Measurements from ENCODE around the gene TBX1. TPM values are rescaled to one million over a fixed set of nuclear protein-coding genes. Genes with fewer than 3 reads are reported as not detected.

Gene TBX1
- total RNA-seq, 1 donor from 2014 or later: 1.1 TPM

- no peak for ATAC-seq
Observed at GRCh38 chr22:19801340-19802000, 40.9 kb downstream of the TBX1 start.

- no peak for ATAC-seq
Observed at GRCh38 chr22:19802001-19802893, 41.7 kb downstream of the TBX1 start.

GRCh38 chr22:19802894-19803735, 42.5 kb downstream of the TBX1 start:
- no peak for ATAC-seq

DNA sequence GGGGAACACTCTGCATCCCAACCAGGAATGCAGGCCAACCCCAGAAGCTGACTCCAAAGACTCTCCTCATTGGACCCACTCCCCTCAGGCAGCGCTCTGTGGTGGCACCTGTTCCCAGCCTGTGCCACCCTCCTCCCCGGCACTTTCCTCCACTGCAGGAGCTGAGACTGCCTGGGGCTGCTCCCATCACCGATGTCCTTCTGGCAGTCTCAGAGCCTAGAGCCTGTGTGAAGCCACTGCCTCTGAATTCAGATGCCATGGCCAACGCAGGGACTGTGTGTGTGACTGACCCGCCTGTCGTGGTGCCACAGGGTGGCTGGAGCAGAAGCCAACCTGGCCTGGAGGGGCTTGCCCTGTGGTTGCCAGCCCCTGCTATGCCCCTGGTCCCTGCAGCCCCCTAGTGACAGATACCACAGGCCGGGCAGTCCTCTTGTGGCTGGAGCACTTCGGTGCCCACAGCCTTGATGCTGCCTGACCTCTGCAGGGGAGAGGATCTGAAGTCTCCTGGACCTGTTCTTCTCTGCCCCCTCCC, 43.2 kb downstream of the TBX1 start:
- ATAC-seq: no peak

DNA sequence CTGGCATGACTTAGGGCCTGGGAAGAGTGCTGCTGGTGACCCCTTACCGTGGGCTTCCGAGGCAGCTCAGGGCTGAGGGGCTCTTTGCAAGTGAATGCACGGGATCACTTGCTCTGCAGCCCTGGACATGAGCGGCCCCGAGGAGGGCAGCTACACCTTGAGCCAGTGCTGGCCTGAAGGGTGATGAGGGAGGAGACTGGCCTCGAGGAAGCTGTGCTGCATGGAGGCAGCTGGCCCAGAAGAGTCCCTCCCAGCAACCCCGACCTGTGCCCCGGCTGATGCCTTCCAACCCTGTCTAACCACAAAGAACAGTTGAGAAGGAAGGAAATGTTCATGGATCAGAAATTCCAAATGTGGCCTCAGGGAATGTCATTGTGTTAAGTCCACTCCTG, 45.2 kb downstream of the TBX1 start:
- ATAC-seq: peak; percentile 5

GRCh38 chr22:19806213-19807160, 45.9 kb downstream of the TBX1 start:
- peak; percentile 92 for ATAC-seq

GRCh38 chr22:19807161-19807913, 46.8 kb downstream of the TBX1 start:
- ATAC-seq: peak; percentile 1

- ATAC-seq: no peak
Observed at GRCh38 chr22:19807914-19808872, 47.6 kb downstream of the TBX1 start.

GRCh38 chr22:19808873-19809478, 48.4 kb downstream of the TBX1 start:
- ATAC-seq: no peak

- ATAC-seq: no peak
Observed at GRCh38 chr22:19809741-19810140, 49.2 kb downstream of the TBX1 start.

GRCh38 chr22:19810381-19811201, 50.0 kb downstream of the TBX1 start:
- ATAC-seq: no peak

DNA sequence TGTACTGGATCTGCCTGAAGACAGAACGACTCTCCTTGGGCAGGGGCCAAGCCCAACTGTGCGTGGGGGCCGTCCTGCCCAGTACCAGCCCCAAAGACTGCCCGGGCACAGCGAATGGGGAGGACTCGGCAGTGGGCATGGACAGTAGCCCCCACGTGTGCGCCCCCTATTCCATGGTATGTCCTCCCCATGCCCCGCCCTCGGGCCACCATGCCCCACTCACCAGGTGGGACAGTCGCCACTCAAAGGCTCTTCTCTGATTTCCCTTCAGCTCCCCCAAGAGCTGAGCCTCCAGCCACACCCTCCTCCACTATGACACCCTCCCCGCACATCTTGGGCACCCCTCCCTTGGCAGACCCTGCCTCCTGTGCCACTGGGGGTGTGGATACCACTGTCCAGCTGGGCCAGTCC, 50.6 kb downstream of the TBX1 start:
- no peak for ATAC-seq

GRCh38 chr22:19811811-19812771, 51.5 kb downstream of the TBX1 start:
- ATAC-seq: no peak

- ATAC-seq: no peak
Observed at GRCh38 chr22:19812910-19813309, 52.3 kb downstream of the TBX1 start.

GRCh38 chr22:19814428-19814827, 53.9 kb downstream of the TBX1 start:
- no peak for ATAC-seq

GRCh38 chr22:19815093-19815822, 54.7 kb downstream of the TBX1 start:
- no peak for ATAC-seq

Measured in esophagus mucosa (tissue), 1 donor.